Panc1 (cell line): Measurements from ENCODE around the gene CRYM. TPM values are rescaled to one million over a fixed set of nuclear protein-coding genes. Genes with fewer than 3 reads are reported as not detected.

ENCODE experiments used
- ATAC-seq: fragments of 200-7000 bp; cut with Tn5 transposase; 2 replicates; pipeline ENCODE4 v1.9.1; 2020; ENCODE audit warnings: mild to moderate bottlenecking, moderate library complexity
- BruUV-seq: library from RNA; stranded (reverse); fragments of 400-500 nt; replicated peaks from 2 replicates; lab custom pipeline; 2021; lab: Mats Ljungman, UMichigan
- CTCF ChIA-PET: fragments of 300-600 bp; sonication (Branson Sonifier 250); formaldehyde crosslinking; loops from one replicate; lab custom pipeline; 2022; ENCODE audit warnings: antibody characterized with exemption; lab: Charles Lee
- POLR2A ChIA-PET: fragments of 300-600 bp; sonication (Branson Sonifier 250); formaldehyde crosslinking; loops from one replicate; lab custom pipeline; 2022; ENCODE audit warnings: antibody characterized with exemption; lab: Charles Lee
- DNase-seq: peaks from one replicate; pipeline ENCODE4 v3.0.0-alpha.2; 2010; ENCODE audit warnings: low read depth, low spot score
- H3K27ac ChIP-seq: 2 replicates; pipeline ENCODE4 v1.5.1; 2011; ENCODE audit warnings: mild to moderate bottlenecking, low read length, inconsistent platforms
- H3K27me3 ChIP-seq: fragments of 200-500 bp; sonication (Bioruptor generic); 2 replicates; pipeline ENCODE4 v1.6.0; 2014; ENCODE audit warnings: low read length, inconsistent platforms; ENCODE audit not compliant: control insufficient read depth, insufficient read depth
- H3K36me3 ChIP-seq: fragments of 200-500 bp; sonication (Bioruptor generic); 2 replicates; pipeline ENCODE4 v1.5.1; 2014; ENCODE audit warnings: inconsistent platforms, mild to moderate bottlenecking, low read length, moderate library complexity; ENCODE audit not compliant: control insufficient read depth, insufficient read depth
- H3K4me1 ChIP-seq: 2 replicates; pipeline ENCODE4 v1.5.1; 2011; ENCODE audit warnings: inconsistent platforms, mild to moderate bottlenecking, low read length, moderate library complexity; ENCODE audit not compliant: control insufficient read depth, insufficient read depth
- H3K4me3 ChIP-seq, 2 experiments: 2 replicates each; pipeline ENCODE4 v1.5.1; 2011 to 2012; ENCODE audit warnings: low read depth in 2 of 2, low read length in 2 of 2, mild to moderate bottlenecking in 2 of 2, inconsistent platforms in 1 of 2, moderate library complexity in 1 of 2
- H3K9me3 ChIP-seq: fragments of 200-500 bp; sonication (Bioruptor generic); 2 replicates; pipeline ENCODE4 v1.5.1; 2014; ENCODE audit warnings: low read depth, mild to moderate bottlenecking, inconsistent platforms, low read length, moderate library complexity; ENCODE audit not compliant: control insufficient read depth, insufficient read depth
- CTCF ChIP-seq: fragments of 450-650 bp; IDR thresholded peaks from 2 replicates; pipeline ENCODE4 v1.5.1; 2017; ENCODE audit warnings: mild to moderate bottlenecking
- POLR2AphosphoS5 ChIP-seq: IDR thresholded peaks from 2 replicates; pipeline ENCODE4 v1.6.1; 2012; ENCODE audit warnings: mild to moderate bottlenecking, low read depth, low read length, moderate library complexity
- REST ChIP-seq, 2 experiments: IDR thresholded peaks; 2 replicates each; pipeline ENCODE4 v1.6.1; 2011 to 2012; ENCODE audit warnings: low read depth in 2 of 2, control low read depth in 1 of 2, low read length in 1 of 2, mild to moderate bottlenecking in 1 of 2, moderate library complexity in 1 of 2; ENCODE audit not compliant: insufficient read depth in 1 of 2
- SIN3A ChIP-seq: IDR thresholded peaks from 2 replicates; pipeline ENCODE4 v1.6.1; 2012; ENCODE audit warnings: low read depth, mild to moderate bottlenecking, low read length, moderate library complexity, borderline replicate concordance; ENCODE audit not compliant: insufficient read depth
- TCF7L2 ChIP-seq: IDR thresholded peaks from 2 replicates; pipeline ENCODE4 v1.6.1; 2011; ENCODE audit warnings: mild to moderate bottlenecking, low read depth, low read length, inconsistent platforms
- in situ Hi-C: cut with HindIII; loops from 2 replicates; pipeline ENCODE4 v1.10.0; 2016; ENCODE audit warnings: low sequenced_read_pairs, low pct_unique_long_range_greater_than_20kb
- intact Hi-C: fragments of 100-400 bp; cut with micrococcal nuclease; formaldehyde crosslinking; loops from one replicate; pipeline ENCODE4 v1.10.0; 2022; ENCODE audit not compliant: unreplicated experiment
- total RNA-seq: library from RNA; stranded (reverse); gene quantifications from one replicate; pipeline ENCODE4 v1.2.1, GENCODE V29; 2021; ENCODE audit not compliant: unreplicated experiment

The CRYM gene
- total RNA-seq, 1 experiment from 2014 or later = 0.41 TPM

DNA sequence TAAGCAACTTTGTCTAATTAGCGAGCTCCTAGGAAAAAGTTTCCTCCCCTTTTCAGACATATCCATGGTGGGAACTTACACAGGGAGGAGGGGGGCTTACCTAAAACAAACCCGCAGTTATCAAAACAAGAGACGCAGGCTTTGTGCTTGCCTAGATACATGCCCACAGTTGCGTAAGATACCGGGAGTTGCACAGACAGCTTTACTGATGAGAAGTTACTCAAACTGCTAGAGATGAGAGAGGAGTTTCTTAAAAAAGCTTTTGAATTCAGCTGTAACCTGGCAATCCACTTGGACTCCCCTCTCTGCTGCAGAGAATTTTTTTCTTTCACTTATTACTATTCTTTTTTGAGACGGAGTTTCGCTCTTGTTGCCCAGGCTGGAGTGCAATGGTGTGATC, 59.9 kb downstream of the CRYM start:
- CTCF ChIA-PET = interaction anchor here (0.6 kb wide), 1 partner anchor 34 kb away, joined by 4 read pairs; no protein-coding TSS in a partner anchor
- no peak for DNase-seq
- POLR2A ChIA-PET = no interaction called here

DNA sequence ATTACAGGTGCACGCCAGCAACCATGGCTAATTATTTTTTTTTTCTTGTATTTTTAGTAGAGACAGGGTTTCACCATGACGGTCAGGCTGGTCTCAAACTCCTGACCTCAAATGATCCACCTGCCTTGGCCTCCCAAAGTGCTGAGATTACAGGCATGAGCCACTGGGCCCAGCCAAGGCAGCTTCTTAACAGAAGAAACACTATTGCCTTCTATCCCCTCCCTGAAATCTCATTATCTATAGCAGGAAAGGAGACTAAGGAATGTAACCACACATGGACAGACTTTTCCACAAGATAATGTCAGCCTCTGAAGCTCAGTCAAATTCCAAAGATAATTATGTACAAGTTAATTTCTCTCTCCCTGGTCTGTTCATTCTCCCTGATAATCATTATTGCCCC, 61.0 kb downstream of the CRYM start:
- Histone ChIP-seq H3K4me3 (no peak overlapping the region), H3K4me1 (no peaks in the 10 kb centered on the region), H3K27ac (no peak overlapping the region), H3K36me3 (no peaks in the 10 kb centered on the region), H3K9me3 (no peaks in the 10 kb centered on the region), H3K27me3 (no peaks in the 10 kb centered on the region; the same call in 1 of the 2 replicates)
- no peak for TF ChIP-seq POLR2AphosphoS5
- no peak for TF ChIP-seq TCF7L2
- no peak for TF ChIP-seq SIN3A
- TF ChIP-seq REST (IDR thresholded peaks at IDR 0.05; ENCODE audit: insufficient read depth in 1 of 2, low read depth in 2 of 2, low read length in 1 of 2) = no peak
- TF ChIP-seq CTCF = no peak
- intact Hi-C loops = no loop called here
- ChIA-PET POLR2A (interaction anchor here (0.6 kb wide), 1 partner anchor 1247 kb away, joined by 5 read pairs; no protein-coding TSS in a partner anchor), CTCF (no interaction called here)
- ATAC-seq (no peak), DNase-seq (no peak)
- in situ Hi-C loops = no loop called here
- BruUV-seq = no TSS peak

More for the DNA sequence above, 59.9 kb downstream of the CRYM start:
- Histone ChIP-seq H3K27ac (no peak overlapping the region), H3K36me3 (no peaks in the 10 kb centered on the region), H3K4me3 (no peak overlapping the region), H3K27me3 (peaks cover 3% of the 10 kb centered on the region), H3K4me1 (no peaks in the 10 kb centered on the region), H3K9me3 (no peaks in the 10 kb centered on the region)
- intact Hi-C loops = no loop called here
- TF ChIP-seq SIN3A (no peak), TCF7L2 (no peak), CTCF (no peak), REST (IDR thresholded peaks at IDR 0.05; ENCODE audit: insufficient read depth in 1 of 2, low read depth in 2 of 2, low read length in 1 of 2) (no peak)
- in situ Hi-C loops = no loop called here
- no TSS peak for BruUV-seq
- ATAC-seq = no peak
